ENCODE measurements around the gene HOXD4. TPM values are rescaled to one million over a fixed set of nuclear protein-coding genes. Genes with fewer than 3 reads are reported as not detected.

The HOXD4 gene
- total RNA-seq, 1 donor from 2014 or later: 2.3 TPM

GRCh38 chr2:176187899-176188773 lies 36.8 kb downstream of the HOXD4 start, which contains the start of gene HOXD1:
HOXD1 (plus strand) TSS chr2:176188668; CDS start chr2:176188802, 134 bp downstream.
- DNase-seq (ENCODE audit: low read depth in 2 of 2): peak; percentile 61 to 89

- DNase-seq (ENCODE audit: low read depth in 2 of 2): peak in 1 of 2 donors; percentile 45
These were observed 37.7 kb downstream of the HOXD4 start for GRCh38 chr2:176188774-176189680.

- peak in 1 of 2 donors; percentile 46 for DNase-seq (ENCODE audit: low read depth in 2 of 2)
These were observed 38.6 kb downstream of the HOXD4 start for GRCh38 chr2:176189681-176190641.

- DNase-seq (ENCODE audit: low read depth in 2 of 2): peak in 1 of 2 donors; percentile 33
These were observed 41.0 kb downstream of the HOXD4 start for GRCh38 chr2:176192351-176192750.

GRCh38 chr2:176193048-176193447 lies 41.7 kb downstream of the HOXD4 start:
- no peak for DNase-seq (ENCODE audit: low read depth in 2 of 2)

GRCh38 chr2:176199902-176200301 lies 48.6 kb downstream of the HOXD4 start:
- DNase-seq (ENCODE audit: low read depth in 2 of 2): no peak

GRCh38 chr2:176200971-176201370 lies 49.6 kb downstream of the HOXD4 start:
- DNase-seq (ENCODE audit: low read depth in 2 of 2): no peak

GRCh38 chr2:176202491-176202890 lies 51.1 kb downstream of the HOXD4 start:
- DNase-seq (ENCODE audit: low read depth in 2 of 2): no peak

Other genes with a start within 250 kb of the HOXD4 start
- gene LNPK, start 149.3 kb upstream of the HOXD4 start, total RNA-seq: 4.2 and 5.7 TPM in 2 replicates
- not detected in 2 replicates for gene EVX2, start 67.6 kb upstream of the HOXD4 start, total RNA-seq
- under 0.01 TPM in 1 of 2 replicates, not detected in the other for gene HOXD13, start 58.8 kb upstream of the HOXD4 start, total RNA-seq
- not detected in 2 replicates for gene HOXD12, start 51.8 kb upstream of the HOXD4 start, total RNA-seq
- not detected in 2 replicates for gene HOXD11, start 44.3 kb upstream of the HOXD4 start, total RNA-seq
- 7.8 and 9.9 TPM in 2 replicates for gene HOXD10, start 34.8 kb upstream of the HOXD4 start, total RNA-seq
- gene HOXD9, start 28.8 kb upstream of the HOXD4 start, total RNA-seq: 16.8 and 18.6 TPM in 2 replicates
- gene HOXD8, start 21.8 kb upstream of the HOXD4 start, total RNA-seq: 17.2 and 20.9 TPM in 2 replicates
- gene HOXD3, start 5.8 kb downstream of the HOXD4 start, total RNA-seq: 5.6 and 7.2 TPM in 2 replicates
- gene HOXD1, start 37.1 kb downstream of the HOXD4 start, total RNA-seq: 4.6 and 8.2 TPM in 2 replicates
- 23.2 and 26.8 TPM in 2 replicates for gene MTX2, start 117.9 kb downstream of the HOXD4 start, total RNA-seq

All from dermis microvascular lymphatic vessel endothelial cell (primary cell).